Measurements from ENCODE around the gene ZNF490. TPM values are rescaled to one million over a fixed set of nuclear protein-coding genes. Genes with fewer than 3 reads are reported as not detected.

ZNF490 gene
- total and polyA plus RNA-seq, 10 of the 15 experiments (the other 5 are each of a cell fraction or from before 2014, with no cell fraction given), result 0.57 to 8.4 (median 3.2) TPM

DNA sequence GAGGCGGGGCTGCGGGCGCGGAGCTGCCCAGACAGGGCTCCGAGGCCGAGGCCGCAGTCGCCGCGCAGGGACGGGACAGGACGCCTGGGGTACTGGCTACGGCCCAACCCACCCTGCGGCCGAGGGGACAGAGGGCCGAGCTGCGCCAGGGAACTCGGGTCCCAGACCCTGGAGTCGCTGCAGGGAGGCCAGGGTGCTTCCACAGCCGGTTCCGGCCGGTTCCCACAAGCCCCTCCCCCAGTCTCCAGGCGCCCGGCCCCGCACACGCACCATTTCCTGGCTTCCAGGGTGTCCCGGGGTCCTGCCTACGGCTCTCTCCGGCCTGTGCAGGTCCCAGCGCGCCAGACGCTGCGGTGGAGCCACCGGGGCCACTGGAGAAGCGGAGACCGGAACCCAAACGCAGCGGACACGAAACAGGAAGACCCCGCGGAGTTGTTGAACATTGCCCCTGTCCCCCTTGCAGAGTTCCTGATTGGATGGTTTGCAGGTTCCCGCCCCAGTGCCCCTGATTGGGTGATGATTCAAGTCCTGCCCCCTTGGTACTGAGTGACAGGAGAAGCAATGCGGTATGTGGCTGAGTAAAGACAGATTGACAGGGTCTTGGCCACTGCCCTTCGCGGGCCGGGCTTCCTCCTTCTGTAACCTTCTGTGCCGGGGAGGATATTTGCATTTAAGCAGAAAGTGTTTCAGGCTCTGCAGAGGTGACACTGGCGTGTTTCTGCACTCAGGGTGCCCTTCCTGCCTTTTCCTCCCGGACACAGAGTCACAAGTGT lies 59.4 kb downstream of the ZNF490 start, which contains the start of gene ZNF564 (continued):
- no peak for TF ChIP-seq MYC (IDR thresholded peaks at IDR 0.05; ENCODE audit: insufficient read depth, insufficient read length, insufficient replicate concordance, low read length, severe bottlenecking)
- TF ChIP-seq, protein P1, sequence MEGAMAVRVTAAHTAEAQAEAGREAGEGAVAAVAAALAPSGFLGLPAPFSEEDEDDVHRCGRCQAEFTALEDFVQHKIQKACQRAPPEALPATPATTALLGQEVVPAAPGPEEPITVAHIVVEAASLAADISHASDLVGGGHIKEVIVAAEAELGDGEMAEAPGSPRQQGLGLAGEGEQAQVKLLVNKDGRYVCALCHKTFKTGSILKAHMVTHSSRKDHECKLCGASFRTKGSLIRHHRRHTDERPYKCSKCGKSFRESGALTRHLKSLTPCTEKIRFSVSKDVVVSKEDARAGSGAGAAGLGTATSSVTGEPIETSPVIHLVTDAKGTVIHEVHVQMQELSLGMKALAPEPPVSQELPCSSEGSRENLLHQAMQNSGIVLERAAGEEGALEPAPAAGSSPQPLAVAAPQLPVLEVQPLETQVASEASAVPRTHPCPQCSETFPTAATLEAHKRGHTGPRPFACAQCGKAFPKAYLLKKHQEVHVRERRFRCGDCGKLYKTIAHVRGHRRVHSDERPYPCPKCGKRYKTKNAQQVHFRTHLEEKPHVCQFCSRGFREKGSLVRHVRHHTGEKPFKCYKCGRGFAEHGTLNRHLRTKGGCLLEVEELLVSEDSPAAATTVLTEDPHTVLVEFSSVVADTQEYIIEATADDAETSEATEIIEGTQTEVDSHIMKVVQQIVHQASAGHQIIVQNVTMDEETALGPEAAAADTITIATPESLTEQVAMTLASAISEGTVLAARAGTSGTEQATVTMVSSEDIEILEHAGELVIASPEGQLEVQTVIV (IDR thresholded peaks at IDR 0.05; ENCODE audit: borderline replicate concordance, partially characterized antibody), result peak; percentile 87
- no peak for TF ChIP-seq WRNIP1 (IDR thresholded peaks at IDR 0.05; ENCODE audit: borderline replicate concordance, low read depth, low read length)
- TF ChIP-seq ETV6 (conservative IDR thresholded peaks at IDR 0.05 in 1 of 2, IDR thresholded peaks at IDR 0.05 in 1 of 2; ENCODE audit: borderline replicate concordance in 1 of 2, low read depth in 1 of 2), result peak in 1 of 2 experiments; percentile 42; a peak in 1 of 4 replicates
- no peak for TF ChIP-seq ZBED1 (IDR thresholded peaks at IDR 0.05; ENCODE audit: borderline replicate concordance)
- peak; percentile 12; the same call in 1 of the 2 replicates for TF ChIP-seq SREBF1 (IDR thresholded peaks at IDR 0.05; ENCODE audit: low read length)
- TF ChIP-seq DPF2 (IDR thresholded peaks at IDR 0.05), result peak; percentile 100
- TF ChIP-seq PML (IDR thresholded peaks at IDR 0.05; ENCODE audit: low read length), result peak; percentile 88
- TF ChIP-seq, protein P2, sequence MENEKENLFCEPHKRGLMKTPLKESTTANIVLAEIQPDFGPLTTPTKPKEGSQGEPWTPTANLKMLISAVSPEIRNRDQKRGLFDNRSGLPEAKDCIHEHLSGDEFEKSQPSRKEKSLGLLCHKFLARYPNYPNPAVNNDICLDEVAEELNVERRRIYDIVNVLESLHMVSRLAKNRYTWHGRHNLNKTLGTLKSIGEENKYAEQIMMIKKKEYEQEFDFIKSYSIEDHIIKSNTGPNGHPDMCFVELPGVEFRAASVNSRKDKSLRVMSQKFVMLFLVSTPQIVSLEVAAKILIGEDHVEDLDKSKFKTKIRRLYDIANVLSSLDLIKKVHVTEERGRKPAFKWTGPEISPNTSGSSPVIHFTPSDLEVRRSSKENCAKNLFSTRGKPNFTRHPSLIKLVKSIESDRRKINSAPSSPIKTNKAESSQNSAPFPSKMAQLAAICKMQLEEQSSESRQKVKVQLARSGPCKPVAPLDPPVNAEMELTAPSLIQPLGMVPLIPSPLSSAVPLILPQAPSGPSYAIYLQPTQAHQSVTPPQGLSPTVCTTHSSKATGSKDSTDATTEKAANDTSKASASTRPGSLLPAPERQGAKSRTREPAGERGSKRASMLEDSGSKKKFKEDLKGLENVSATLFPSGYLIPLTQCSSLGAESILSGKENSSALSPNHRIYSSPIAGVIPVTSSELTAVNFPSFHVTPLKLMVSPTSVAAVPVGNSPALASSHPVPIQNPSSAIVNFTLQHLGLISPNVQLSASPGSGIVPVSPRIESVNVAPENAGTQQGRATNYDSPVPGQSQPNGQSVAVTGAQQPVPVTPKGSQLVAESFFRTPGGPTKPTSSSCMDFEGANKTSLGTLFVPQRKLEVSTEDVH (IDR thresholded peaks at IDR 0.05; ENCODE audit: low read depth, partially characterized antibody), result peak; percentile 24
- no peak for TF ChIP-seq MYB (IDR thresholded peaks at IDR 0.05; ENCODE audit: borderline replicate concordance, low read depth, low read length)
- no peak for TF ChIP-seq ZZZ3 (IDR thresholded peaks at IDR 0.05; ENCODE audit: control insufficient read depth, insufficient read length, low read depth)
- TF ChIP-seq MEF2A (IDR thresholded peaks at IDR 0.05; ENCODE audit: insufficient read depth, low read depth, low read length), result no peak
- TF ChIP-seq SIN3A (IDR thresholded peaks at IDR 0.05; ENCODE audit: low read depth, low read length), result 0 out of 2 replicates have a peak, but pooled peaks have one; percentile 54
- peak; percentile 40; the same call in 1 of the 2 replicates for TF ChIP-seq RUNX3 (IDR thresholded peaks at IDR 0.05; ENCODE audit: low read length)
- TF ChIP-seq, protein P3, sequence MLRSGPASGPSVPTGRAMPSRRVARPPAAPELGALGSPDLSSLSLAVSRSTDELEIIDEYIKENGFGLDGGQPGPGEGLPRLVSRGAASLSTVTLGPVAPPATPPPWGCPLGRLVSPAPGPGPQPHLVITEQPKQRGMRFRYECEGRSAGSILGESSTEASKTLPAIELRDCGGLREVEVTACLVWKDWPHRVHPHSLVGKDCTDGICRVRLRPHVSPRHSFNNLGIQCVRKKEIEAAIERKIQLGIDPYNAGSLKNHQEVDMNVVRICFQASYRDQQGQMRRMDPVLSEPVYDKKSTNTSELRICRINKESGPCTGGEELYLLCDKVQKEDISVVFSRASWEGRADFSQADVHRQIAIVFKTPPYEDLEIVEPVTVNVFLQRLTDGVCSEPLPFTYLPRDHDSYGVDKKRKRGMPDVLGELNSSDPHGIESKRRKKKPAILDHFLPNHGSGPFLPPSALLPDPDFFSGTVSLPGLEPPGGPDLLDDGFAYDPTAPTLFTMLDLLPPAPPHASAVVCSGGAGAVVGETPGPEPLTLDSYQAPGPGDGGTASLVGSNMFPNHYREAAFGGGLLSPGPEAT (IDR thresholded peaks at IDR 0.05; ENCODE audit: low read depth), result peak; percentile 76
- TF ChIP-seq, protein P4, sequence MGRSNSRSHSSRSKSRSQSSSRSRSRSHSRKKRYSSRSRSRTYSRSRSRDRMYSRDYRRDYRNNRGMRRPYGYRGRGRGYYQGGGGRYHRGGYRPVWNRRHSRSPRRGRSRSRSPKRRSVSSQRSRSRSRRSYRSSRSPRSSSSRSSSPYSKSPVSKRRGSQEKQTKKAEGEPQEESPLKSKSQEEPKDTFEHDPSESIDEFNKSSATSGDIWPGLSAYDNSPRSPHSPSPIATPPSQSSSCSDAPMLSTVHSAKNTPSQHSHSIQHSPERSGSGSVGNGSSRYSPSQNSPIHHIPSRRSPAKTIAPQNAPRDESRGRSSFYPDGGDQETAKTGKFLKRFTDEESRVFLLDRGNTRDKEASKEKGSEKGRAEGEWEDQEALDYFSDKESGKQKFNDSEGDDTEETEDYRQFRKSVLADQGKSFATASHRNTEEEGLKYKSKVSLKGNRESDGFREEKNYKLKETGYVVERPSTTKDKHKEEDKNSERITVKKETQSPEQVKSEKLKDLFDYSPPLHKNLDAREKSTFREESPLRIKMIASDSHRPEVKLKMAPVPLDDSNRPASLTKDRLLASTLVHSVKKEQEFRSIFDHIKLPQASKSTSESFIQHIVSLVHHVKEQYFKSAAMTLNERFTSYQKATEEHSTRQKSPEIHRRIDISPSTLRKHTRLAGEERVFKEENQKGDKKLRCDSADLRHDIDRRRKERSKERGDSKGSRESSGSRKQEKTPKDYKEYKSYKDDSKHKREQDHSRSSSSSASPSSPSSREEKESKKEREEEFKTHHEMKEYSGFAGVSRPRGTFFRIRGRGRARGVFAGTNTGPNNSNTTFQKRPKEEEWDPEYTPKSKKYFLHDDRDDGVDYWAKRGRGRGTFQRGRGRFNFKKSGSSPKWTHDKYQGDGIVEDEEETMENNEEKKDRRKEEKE (IDR thresholded peaks at IDR 0.05), result no peak
- TF ChIP-seq SMC3 (IDR thresholded peaks at IDR 0.05; ENCODE audit: borderline replicate concordance, low read length), result no peak
- 0 out of 2 replicates have a peak, but pooled peaks have one; percentile 37 for TF ChIP-seq RFX5 (IDR thresholded peaks at IDR 0.05; ENCODE audit: low read depth, low read length)
- TF ChIP-seq NBN (IDR thresholded peaks at IDR 0.05), result peak; percentile 85
- TF ChIP-seq EED (IDR thresholded peaks at IDR 0.05; ENCODE audit: low read depth), result 0 out of 2 replicates have a peak, but pooled peaks have one; percentile 12

Measured in GM12878 (cell line).